ENCODE data around the gene LGALS16.
"Not testable (repeated sequence)": the region's sequence is repeated elsewhere in the genome, so short reads cannot be mapped to it uniquely, and the experiment has no call there.

LGALS16 gene

GRCh38 chr19:39655613-39656012, at the start of gene LGALS16:
TSS of gene LGALS16 (plus strand) at chr19:39655913. CDS start at chr19:39655962, 49 bp downstream.
- H3K4me3 ChIP-seq (ENCODE audit: low read length), result no peak within 1 kb of the TSS
- no peak for TF ChIP-seq CTCF (conservative IDR thresholded peaks at IDR 0.05; ENCODE audit: low read length)
- no peak for DNase-seq (ENCODE audit: low read depth)

GRCh38 chr19:39607021-39607420, 48.7 kb upstream of the LGALS16 start:
- no peak for TF ChIP-seq CTCF (conservative IDR thresholded peaks at IDR 0.05; ENCODE audit: low read length)
- H3K4me3 ChIP-seq (ENCODE audit: low read length), result no peak overlapping the region

GRCh38 chr19:39607561-39607960, 48.2 kb upstream of the LGALS16 start:
- DNase-seq (ENCODE audit: low read depth), result no peak
- no peak for TF ChIP-seq CTCF (conservative IDR thresholded peaks at IDR 0.05; ENCODE audit: low read length)
- no peak overlapping the region for H3K4me3 ChIP-seq (ENCODE audit: low read length)

More at GRCh38 chr19:39607021-39607420, 48.7 kb upstream of the LGALS16 start:
- DNase-seq (ENCODE audit: low read depth), result no peak

GRCh38 chr19:39613597-39613996, 42.1 kb upstream of the LGALS16 start:
- no peak overlapping the region for H3K4me3 ChIP-seq (ENCODE audit: low read length)
- TF ChIP-seq CTCF (conservative IDR thresholded peaks at IDR 0.05; ENCODE audit: low read length), result no peak
- DNase-seq (ENCODE audit: low read depth), result no peak

- no peak for TF ChIP-seq CTCF (conservative IDR thresholded peaks at IDR 0.05; ENCODE audit: low read length)
- DNase-seq (ENCODE audit: low read depth), result no peak
- H3K4me3 ChIP-seq (ENCODE audit: low read length), result no peak overlapping the region
Observed at GRCh38 chr19:39617745-39618144, 38.0 kb upstream of the LGALS16 start.

GRCh38 chr19:39623946-39624345, 31.8 kb upstream of the LGALS16 start:
- no peak overlapping the region for H3K4me3 ChIP-seq (ENCODE audit: low read length)
- TF ChIP-seq CTCF (conservative IDR thresholded peaks at IDR 0.05; ENCODE audit: low read length), result no peak
- DNase-seq (ENCODE audit: low read depth), result no peak

- H3K4me3 ChIP-seq (ENCODE audit: low read length); DNase-seq (ENCODE audit: low read depth): not testable (repeated sequence)
Observed at GRCh38 chr19:39627631-39628030, 28.1 kb upstream of the LGALS16 start.

GRCh38 chr19:39631178-39631577, 24.5 kb upstream of the LGALS16 start:
- no peak for TF ChIP-seq CTCF (conservative IDR thresholded peaks at IDR 0.05; ENCODE audit: low read length)
- no peak overlapping the region for H3K4me3 ChIP-seq (ENCODE audit: low read length)
- no peak for DNase-seq (ENCODE audit: low read depth)

Measured in AG10803 (cell line).